GM10266 (cell line): ENCODE data around the gene ZMYND10.
"Not testable (repeated sequence)": the region's sequence is repeated elsewhere in the genome, so short reads cannot be mapped to it uniquely, and the experiment has no call there.

Experiments
- DNase-seq: peaks from one replicate; pipeline ENCODE4 v3.0.0; 2012; ENCODE audit errors: extremely low spot score
- TF ChIP-seq, protein P1 (sequence below): IDR thresholded peaks from 2 replicates; pipeline ENCODE4 v1.5.1; 2012; ENCODE audit warnings: mild to moderate bottlenecking, low read depth; ENCODE audit not compliant: control insufficient read depth, insufficient read depth; ENCODE audit errors: missing control alignments

Gene ZMYND10

GRCh38 chr3:50316657-50317242, 28.8 kb downstream of the ZMYND10 start:
- TF ChIP-seq, protein P1, sequence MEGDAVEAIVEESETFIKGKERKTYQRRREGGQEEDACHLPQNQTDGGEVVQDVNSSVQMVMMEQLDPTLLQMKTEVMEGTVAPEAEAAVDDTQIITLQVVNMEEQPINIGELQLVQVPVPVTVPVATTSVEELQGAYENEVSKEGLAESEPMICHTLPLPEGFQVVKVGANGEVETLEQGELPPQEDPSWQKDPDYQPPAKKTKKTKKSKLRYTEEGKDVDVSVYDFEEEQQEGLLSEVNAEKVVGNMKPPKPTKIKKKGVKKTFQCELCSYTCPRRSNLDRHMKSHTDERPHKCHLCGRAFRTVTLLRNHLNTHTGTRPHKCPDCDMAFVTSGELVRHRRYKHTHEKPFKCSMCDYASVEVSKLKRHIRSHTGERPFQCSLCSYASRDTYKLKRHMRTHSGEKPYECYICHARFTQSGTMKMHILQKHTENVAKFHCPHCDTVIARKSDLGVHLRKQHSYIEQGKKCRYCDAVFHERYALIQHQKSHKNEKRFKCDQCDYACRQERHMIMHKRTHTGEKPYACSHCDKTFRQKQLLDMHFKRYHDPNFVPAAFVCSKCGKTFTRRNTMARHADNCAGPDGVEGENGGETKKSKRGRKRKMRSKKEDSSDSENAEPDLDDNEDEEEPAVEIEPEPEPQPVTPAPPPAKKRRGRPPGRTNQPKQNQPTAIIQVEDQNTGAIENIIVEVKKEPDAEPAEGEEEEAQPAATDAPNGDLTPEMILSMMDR: no peak
- no peak for DNase-seq

DNA sequence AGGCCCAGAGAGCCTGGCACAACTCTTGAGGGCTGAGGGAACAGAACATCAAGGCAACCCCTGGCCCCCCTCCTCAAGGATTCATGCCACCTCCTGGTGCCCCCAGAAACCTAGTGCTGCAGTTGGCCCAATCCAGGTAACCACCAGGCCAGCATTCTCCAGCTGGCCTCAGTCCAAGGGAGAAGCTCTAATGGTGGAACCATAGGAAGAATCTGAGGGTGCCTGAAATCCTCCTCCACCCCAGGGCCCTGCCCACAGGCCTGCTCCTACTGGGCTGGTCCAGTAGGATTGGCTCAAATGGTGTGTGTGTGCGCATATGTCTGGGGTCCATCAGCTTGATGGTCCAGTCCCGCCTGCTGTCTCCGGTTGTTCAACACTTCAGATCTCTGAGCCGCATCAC, 30.7 kb downstream of the ZMYND10 start:
- no peak for DNase-seq
- TF ChIP-seq, protein P1: no peak

DNA sequence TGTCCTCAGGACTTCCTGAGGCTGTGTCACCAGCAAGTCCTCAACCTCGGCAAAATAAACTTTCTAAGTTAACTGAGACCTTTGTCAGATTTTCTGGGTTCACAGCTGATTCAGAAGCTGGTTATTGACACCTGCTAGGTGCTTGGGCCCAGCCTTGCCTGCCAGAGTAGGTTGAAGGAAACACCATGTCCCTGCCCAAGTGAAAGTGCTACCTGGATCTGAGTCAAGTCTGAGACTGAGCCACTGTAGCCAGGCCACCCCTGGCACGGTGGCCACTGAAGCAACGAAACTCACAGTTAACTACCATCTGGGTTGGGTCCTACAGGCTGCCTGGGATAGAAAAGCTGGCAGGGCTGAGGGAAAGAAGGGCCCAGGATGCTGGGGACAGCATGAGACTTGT, 31.2 kb downstream of the ZMYND10 start:
- no peak for DNase-seq
- TF ChIP-seq, protein P1: no peak

DNA sequence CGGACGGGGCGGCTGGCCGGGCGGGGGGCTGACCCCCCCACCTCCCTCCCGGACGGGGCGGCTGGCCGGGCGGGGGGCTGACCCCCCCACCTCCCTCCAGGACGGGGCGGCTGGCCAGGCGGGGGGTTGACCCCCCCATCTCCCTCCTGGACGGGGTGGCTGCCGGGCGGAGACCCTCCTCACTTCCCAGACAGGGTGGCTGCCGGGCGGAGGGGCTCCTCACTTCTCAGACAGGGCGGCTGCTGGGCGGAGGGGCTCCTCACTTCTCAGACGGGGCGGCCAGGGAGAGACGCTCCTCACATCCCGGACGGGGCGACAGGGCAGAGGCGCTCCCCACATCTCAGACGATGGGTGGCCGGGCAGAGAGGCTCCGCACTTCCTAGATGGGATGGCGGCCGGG, 33.5 kb downstream of the ZMYND10 start:
- not testable (repeated sequence) for DNase-seq

- DNase-seq: no peak
- TF ChIP-seq, protein P1: no peak
Measured at GRCh38 chr3:50304601-50305000, 40.9 kb downstream of the ZMYND10 start.

DNA sequence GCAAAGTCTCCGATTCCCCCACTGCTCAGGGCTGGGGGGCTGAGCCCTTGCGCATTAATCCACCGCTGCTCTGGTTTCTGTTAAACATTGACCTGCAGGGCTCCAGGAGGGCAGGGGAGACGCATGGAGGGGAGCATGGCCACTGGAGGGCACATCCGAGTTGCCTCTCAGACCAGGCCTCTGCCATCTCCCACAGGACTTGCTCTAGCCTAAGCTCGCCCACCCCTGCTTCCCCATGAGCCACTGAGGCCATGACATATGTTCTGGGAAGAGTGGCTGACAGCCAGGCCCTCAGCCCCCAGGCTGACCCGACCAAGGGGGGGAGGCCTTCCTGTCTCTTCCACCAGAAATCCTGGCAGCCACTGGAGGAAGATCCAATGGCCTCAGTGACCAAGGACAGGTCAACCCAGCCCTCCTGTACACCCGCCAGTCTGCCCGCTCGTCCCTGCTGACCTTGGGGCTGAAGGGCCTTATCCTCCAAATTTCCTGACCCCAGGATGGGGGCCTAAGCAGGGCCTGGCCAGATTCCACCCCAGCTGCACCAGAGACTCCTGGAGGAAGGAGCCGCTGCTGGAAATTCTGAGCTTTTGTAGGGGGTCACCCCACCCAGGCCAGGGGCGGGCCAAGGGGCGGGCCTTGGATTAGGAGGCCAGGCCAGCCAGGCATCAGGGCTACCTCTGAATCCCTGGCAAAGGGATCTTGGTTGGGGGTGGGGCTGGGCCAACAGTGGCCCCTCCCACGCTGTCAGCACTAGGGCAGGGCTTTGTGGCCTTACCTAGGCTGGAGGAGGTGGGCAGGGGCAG, 42.3 kb downstream of the ZMYND10 start, which contains the start of gene HYAL1:
TSS of gene HYAL1 (minus strand) at position 562 of the 803 bp plus-strand sequence. CDS start 618 bp downstream, outside the sequence.
- no peak for DNase-seq

GRCh38 chr3:50302095-50303012, 43.2 kb downstream of the ZMYND10 start:
- no peak for DNase-seq
- TF ChIP-seq, protein P1: no peak

More for the DNA sequence above, 42.3 kb downstream of the ZMYND10 start, which contains the start of gene HYAL1:
- TF ChIP-seq, protein P1: no peak
